ENCODE results near the gene CACNB1. TPM values are rescaled to one million over a fixed set of nuclear protein-coding genes. Genes with fewer than 3 reads are reported as not detected.
A peak's percentile ranks its signal among the peaks of the same experiment; 100 is the strongest.

Gene CACNB1
- total RNA-seq, 2 donors from 2014 or later: 21.4 to 21.9 TPM

DNA sequence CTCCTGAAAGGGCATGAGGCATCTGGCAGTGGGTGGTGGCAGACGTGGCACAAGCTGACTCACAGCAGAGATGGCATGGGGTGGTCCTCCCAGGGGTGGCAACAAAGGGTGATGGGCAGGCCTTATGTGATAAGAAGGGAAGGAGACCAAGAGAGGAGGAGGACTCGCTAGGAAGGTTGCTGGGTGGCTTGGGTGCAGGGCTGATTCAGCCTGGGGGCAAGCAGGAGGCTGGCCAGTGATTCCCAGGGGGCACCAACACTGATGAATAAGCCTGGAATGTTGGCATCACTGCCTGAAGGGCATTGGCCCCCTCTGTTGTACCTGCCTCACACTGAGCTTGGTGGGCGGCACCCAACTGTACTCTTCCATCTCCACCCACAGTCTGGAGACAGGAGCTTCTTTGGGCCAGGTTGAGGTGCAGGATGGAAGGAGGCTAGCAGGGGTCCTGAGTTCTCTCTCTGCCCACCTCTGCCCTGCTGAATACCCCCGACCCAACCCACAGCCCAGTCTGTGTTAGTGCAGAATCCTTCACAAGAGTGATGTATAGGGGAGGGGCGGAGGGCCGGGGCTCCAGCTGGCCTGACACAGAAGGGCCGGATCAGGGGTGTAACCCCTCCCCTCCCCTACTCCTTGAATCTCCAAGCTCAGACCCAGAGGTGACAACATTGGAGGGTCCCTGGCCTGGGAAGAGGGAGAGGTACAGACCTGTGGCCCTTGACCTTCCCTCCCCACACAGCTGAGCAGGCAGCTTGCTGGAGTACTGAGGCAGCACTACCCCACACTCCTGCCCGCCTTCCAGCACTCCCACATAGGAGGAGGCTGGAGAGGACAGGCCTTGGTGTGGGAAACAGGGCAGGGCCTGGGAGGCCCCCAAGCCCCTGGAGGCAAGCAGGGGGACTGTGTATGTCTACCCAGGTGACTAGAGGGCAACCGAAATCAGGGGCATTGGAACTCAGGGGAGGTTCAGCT, 25.7 kb upstream of the CACNB1 start:
- peaks cover 5% of the 10 kb centered on the region for H3K36me3 Mint-ChIP-seq (ENCODE audit: low read depth)
- no peak for ATAC-seq
- no peaks in the 10 kb centered on the region for H3K9me3 ChIP-seq (ENCODE audit: control insufficient read depth, low read length, poor library complexity, severe bottlenecking)
- DNase-seq: no peak
- H3K27me3 Mint-ChIP-seq: peaks cover 43% of the 10 kb centered on the region
- H3K4me3 Mint-ChIP-seq: peak overlapping the region; percentile 66
- H3K4me1 Mint-ChIP-seq: peaks cover 15% of the 10 kb centered on the region
- H3K27ac Mint-ChIP-seq: no peak overlapping the region

- H3K9me3 ChIP-seq (ENCODE audit: control insufficient read depth, low read length, poor library complexity, severe bottlenecking): no peaks in the 10 kb centered on the region
- Mint-ChIP-seq H3K27me3 (peaks cover 37% of the 10 kb centered on the region), H3K36me3 (ENCODE audit: low read depth) (peaks cover 5% of the 10 kb centered on the region), H3K27ac (no peak overlapping the region), H3K4me1 (peaks cover 18% of the 10 kb centered on the region), H3K4me3 (no peak overlapping the region)
- DNase-seq: no peak
- no peak for ATAC-seq
Measured at GRCh38 chr17:39222151-39222550, 24.7 kb upstream of the CACNB1 start.

DNA sequence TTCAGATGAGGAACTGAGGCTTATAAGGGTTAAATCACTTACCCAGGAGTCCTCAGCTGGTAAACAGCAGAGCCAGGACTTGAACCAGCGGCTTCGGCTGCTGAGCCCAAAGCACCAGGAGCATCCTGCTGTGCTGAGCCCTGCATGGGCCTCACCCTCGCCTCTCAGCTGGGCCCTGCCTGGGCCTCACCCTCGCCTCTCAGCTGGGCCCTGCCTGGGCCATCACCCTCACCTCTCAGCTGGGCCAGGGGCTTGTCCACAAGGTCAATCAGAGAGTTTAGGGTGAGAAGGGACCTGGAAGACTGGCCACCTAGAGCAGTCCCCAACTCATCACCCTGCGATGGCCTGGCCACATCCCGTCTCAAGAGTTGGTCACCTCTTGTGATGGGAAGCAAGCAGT, 24.1 kb upstream of the CACNB1 start:
- DNase-seq (no peak), ATAC-seq (no peak)
- Mint-ChIP-seq H3K27ac (no peak overlapping the region), H3K4me1 (peaks cover 18% of the 10 kb centered on the region), H3K4me3 (no peak overlapping the region), H3K27me3 (peaks cover 42% of the 10 kb centered on the region), H3K36me3 (ENCODE audit: low read depth) (peaks cover 5% of the 10 kb centered on the region)
- no peaks in the 10 kb centered on the region for H3K9me3 ChIP-seq (ENCODE audit: control insufficient read depth, low read length, poor library complexity, severe bottlenecking)

GRCh38 chr17:39219647-39220154, 22.2 kb upstream of the CACNB1 start:
- Mint-ChIP-seq H3K4me1 (peaks cover 16% of the 10 kb centered on the region), H3K4me3 (no peak overlapping the region), H3K27me3 (peaks cover 54% of the 10 kb centered on the region), H3K27ac (no peak overlapping the region), H3K36me3 (ENCODE audit: low read depth) (peaks cover 7% of the 10 kb centered on the region)
- H3K9me3 ChIP-seq (ENCODE audit: control insufficient read depth, low read length, poor library complexity, severe bottlenecking): no peaks in the 10 kb centered on the region
- DNase-seq (no peak), ATAC-seq (no peak)

DNA sequence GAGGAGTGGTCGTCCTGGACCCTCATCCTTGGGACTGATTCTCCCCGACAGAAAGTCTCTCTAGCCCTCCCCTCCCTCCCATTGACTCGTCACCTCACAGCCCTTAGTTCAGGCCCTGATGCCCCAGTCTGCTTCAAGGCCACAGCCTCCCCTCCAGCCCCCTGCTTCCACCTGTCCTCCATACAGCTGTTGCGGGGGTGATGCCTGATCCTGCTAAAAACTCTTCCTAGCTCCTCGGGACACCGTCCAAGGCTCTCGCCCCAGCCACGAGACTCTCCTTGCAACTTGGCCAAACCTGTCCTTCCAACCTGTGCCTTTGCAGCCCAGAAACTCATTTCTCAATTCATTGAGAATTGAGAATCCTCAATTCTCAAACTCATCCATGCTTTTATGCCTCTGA, 21.4 kb upstream of the CACNB1 start:
- ATAC-seq (no peak), DNase-seq (no peak)
- no peak overlapping the region for H3K4me3 Mint-ChIP-seq
- H3K36me3 Mint-ChIP-seq (ENCODE audit: low read depth): peaks cover 7% of the 10 kb centered on the region
- H3K27ac Mint-ChIP-seq: no peak overlapping the region
- H3K27me3 Mint-ChIP-seq: peaks cover 53% of the 10 kb centered on the region
- no peaks in the 10 kb centered on the region for H3K9me3 ChIP-seq (ENCODE audit: control insufficient read depth, low read length, poor library complexity, severe bottlenecking)
- peaks cover 13% of the 10 kb centered on the region for H3K4me1 Mint-ChIP-seq

DNA sequence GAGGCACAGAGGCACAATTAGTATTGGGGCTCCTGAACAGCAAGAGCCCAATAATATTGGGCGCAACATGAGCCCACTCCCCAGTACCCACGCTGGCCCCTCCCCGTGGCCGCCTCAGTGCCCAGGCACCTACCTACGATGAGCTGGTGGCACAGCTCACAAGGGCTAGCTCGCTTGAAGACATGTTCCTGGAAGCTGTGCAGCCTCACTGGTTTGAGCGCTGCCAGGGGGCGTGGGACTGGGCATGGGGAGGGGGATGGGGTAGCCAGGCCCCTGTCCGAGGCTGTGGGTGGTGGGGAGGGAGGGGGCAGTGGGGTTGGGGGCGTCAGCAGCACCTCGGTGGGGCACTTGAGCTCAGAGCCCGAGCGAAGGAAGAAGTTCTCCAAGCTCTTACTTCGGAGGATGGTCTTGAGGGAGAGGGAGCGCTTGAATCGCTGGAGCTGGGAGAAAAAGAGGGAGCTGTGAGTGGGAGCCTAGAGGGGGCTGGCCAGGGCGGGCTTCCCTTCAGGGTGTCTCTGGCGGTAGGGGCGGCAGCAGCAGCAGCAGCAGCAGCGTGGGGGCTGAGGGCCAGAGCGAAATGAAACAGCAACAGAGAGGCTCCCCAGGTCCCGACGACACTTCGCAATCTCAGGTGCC, 20.4 kb upstream of the CACNB1 start:
- DNase-seq: no peak
- peaks cover 51% of the 10 kb centered on the region for H3K27me3 Mint-ChIP-seq
- no peaks in the 10 kb centered on the region for H3K9me3 ChIP-seq (ENCODE audit: control insufficient read depth, low read length, poor library complexity, severe bottlenecking)
- peaks cover 11% of the 10 kb centered on the region for H3K4me1 Mint-ChIP-seq
- no peak overlapping the region for H3K27ac Mint-ChIP-seq
- H3K4me3 Mint-ChIP-seq: peak overlapping the region; percentile 79
- ATAC-seq: no peak
- peaks cover 7% of the 10 kb centered on the region for H3K36me3 Mint-ChIP-seq (ENCODE audit: low read depth)

- no peak overlapping the region for H3K27ac Mint-ChIP-seq
- peaks cover 7% of the 10 kb centered on the region for H3K36me3 Mint-ChIP-seq (ENCODE audit: low read depth)
- no peak overlapping the region for H3K4me3 Mint-ChIP-seq
- H3K9me3 ChIP-seq (ENCODE audit: control insufficient read depth, low read length, poor library complexity, severe bottlenecking): no peaks in the 10 kb centered on the region
- peaks cover 51% of the 10 kb centered on the region for H3K27me3 Mint-ChIP-seq
- ATAC-seq: no peak
- no peak for DNase-seq
- peaks cover 11% of the 10 kb centered on the region for H3K4me1 Mint-ChIP-seq
Measured at GRCh38 chr17:39213852-39214251, 16.4 kb upstream of the CACNB1 start.

DNA sequence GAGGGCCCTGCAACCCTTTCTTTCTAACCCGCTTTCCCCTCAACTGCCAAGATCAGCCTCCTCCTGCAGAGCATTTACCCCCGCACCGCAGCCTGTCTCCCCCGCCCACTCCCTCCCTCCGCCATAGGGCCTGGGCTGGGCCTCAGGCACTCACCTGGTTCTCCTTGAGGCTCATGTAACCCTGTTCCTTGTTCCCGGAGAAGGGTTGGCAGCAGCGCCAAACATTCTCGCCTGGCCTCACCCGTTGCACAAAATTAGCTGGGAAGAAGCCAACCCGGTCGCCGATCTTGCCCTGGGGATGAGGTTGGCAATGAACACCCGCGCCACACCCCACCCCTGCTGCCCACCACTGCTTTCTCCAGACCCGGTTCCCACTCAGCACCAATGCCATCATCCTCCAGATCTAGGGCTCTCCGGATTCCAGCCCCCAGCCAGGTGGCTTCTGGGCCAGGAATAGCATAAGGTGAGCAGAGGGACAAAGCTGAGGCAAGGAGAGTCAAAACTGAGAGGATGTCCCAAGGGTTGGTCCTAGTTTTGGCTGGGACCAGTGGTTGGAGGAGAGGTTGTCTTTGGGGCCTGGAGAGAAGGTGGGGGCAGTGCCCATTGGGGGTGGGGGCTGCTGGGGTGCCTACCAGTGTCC, 15.5 kb upstream of the CACNB1 start:
- peaks cover 7% of the 10 kb centered on the region for H3K36me3 Mint-ChIP-seq (ENCODE audit: low read depth)
- no peaks in the 10 kb centered on the region for H3K9me3 ChIP-seq (ENCODE audit: control insufficient read depth, low read length, poor library complexity, severe bottlenecking)
- H3K27ac Mint-ChIP-seq: no peak overlapping the region
- H3K27me3 Mint-ChIP-seq: peaks cover 50% of the 10 kb centered on the region
- ATAC-seq (no peak), DNase-seq (no peak)
- peak overlapping the region; percentile 62 for H3K4me3 Mint-ChIP-seq
- peaks cover 12% of the 10 kb centered on the region for H3K4me1 Mint-ChIP-seq

DNA sequence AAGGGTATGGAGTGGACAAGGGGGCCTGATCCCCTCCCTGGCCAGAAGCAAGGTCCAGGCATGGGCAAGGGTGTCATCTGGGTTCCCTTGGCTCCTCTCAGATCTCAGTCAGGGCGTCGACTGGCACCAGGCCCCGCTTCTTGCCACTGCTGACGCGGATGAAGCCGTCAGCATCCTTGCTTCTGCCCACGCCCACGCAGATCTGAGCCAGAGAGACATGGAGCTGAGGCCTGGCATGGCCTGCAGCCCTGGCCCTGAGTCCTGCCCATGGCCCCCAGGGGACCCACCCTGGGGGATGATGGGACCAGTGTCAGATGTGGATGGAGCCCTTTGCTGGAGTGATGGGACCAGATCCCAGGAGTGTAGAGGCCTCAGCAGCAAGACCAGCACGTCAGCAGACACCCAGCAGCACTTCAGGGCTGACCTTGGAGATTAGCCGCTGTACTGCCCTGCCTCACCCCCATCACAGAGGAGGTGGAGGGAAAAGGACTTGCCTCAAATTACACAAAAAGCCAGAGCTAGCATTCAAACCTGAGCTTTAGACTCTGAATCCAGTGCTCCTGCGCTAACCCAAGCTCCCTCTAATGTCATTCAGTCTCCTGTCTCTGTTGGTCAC, 14.8 kb upstream of the CACNB1 start:
- no peak overlapping the region for H3K27ac Mint-ChIP-seq
- H3K9me3 ChIP-seq (ENCODE audit: control insufficient read depth, low read length, poor library complexity, severe bottlenecking): no peaks in the 10 kb centered on the region
- DNase-seq (no peak), ATAC-seq (no peak)
- H3K4me3 Mint-ChIP-seq: no peak overlapping the region
- peaks cover 48% of the 10 kb centered on the region for H3K27me3 Mint-ChIP-seq
- H3K36me3 Mint-ChIP-seq (ENCODE audit: low read depth): peaks cover 7% of the 10 kb centered on the region
- peaks cover 11% of the 10 kb centered on the region for H3K4me1 Mint-ChIP-seq

GRCh38 chr17:39210093-39210434, 12.6 kb upstream of the CACNB1 start:
- Mint-ChIP-seq H3K4me1 (peaks cover 12% of the 10 kb centered on the region), H3K27me3 (peaks cover 25% of the 10 kb centered on the region), H3K27ac (no peak overlapping the region), H3K4me3 (peak overlapping the region; percentile 71), H3K36me3 (ENCODE audit: low read depth) (no peaks in the 10 kb centered on the region)
- no peaks in the 10 kb centered on the region for H3K9me3 ChIP-seq (ENCODE audit: control insufficient read depth, low read length, poor library complexity, severe bottlenecking)
- no peak for DNase-seq
- ATAC-seq: no peak

DNA sequence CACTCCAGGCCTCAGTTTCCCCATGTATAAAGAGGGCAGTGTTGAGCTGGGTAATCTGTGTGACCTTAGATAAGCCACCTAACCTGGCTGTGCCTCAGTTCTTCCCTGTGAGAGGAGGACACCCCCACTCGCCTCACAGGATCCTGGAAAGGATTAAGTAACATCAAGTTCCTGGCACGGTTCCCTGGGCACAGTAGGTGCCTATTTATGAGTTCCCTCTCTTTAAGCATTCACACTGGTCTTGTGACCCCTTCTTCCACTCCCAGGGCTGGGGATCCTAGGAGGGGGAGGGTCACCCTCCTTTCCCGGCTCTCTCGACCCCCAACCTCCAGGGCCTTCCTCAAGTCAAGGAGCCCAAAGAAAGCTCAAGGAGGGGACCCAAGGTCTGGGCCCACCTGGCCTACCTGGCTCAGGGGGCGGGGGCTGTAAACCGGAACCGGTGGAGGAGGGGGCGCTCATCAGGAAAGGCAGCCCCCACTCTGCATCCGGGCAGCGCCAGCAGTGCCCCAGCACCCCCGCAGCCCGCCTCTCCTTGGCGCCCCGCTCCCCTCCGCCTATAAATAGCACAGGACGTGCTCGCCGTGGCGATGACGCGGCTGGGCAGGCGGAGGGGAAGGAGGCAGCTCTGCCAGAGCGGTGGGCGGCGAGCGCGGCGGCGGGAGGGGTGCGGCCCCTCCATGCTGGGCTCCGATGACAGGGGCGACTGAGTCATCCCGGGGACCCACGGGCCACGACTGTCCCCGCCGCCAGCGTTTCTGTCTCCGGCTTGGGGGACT, 12.0 kb upstream of the CACNB1 start:
- H3K27me3 Mint-ChIP-seq: peaks cover 20% of the 10 kb centered on the region
- peak overlapping the region; percentile 68 for H3K4me3 Mint-ChIP-seq
- H3K36me3 Mint-ChIP-seq (ENCODE audit: low read depth): no peaks in the 10 kb centered on the region
- DNase-seq (peak; percentile 33 to 47 (median 46)), ATAC-seq (peak; percentile 65)
- no peaks in the 10 kb centered on the region for H3K9me3 ChIP-seq (ENCODE audit: control insufficient read depth, low read length, poor library complexity, severe bottlenecking)
- no peak overlapping the region for H3K27ac Mint-ChIP-seq
- H3K4me1 Mint-ChIP-seq: peaks cover 12% of the 10 kb centered on the region

DNA sequence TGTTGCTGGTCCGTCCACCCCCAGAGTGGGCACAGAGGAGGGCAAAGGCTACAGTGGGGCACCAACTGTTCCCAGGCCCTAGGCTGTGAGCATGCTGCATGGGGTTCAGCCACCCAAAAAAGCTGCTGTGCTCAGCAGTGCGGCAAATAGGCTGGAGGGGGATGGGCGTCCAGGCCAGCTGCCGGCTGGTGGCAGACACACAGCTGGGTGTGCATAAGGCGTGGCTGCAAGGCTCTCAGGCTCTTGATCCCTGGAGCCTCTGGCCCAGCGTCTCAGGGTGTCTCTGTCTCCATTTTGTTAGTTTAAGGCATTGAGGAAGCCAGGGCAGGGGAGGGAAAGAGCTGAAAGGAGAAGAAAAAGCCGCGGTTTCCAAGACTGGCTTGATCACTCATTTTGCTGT, 11.4 kb upstream of the CACNB1 start:
- Mint-ChIP-seq H3K27me3 (peaks cover 20% of the 10 kb centered on the region), H3K4me3 (no peak overlapping the region), H3K4me1 (peaks cover 13% of the 10 kb centered on the region), H3K36me3 (ENCODE audit: low read depth) (no peaks in the 10 kb centered on the region), H3K27ac (no peak overlapping the region)
- ATAC-seq (peak; percentile 45), DNase-seq (no peak)
- H3K9me3 ChIP-seq (ENCODE audit: control insufficient read depth, low read length, poor library complexity, severe bottlenecking): no peaks in the 10 kb centered on the region

Measured in T-helper 17 cell (primary cell).